Measurements from ENCODE around the gene YAE1. TPM values are rescaled to one million over a fixed set of nuclear protein-coding genes. Genes with fewer than 3 reads are reported as not detected.

The YAE1 gene
- total and polyA plus RNA-seq, 2 of the 8 experiments (the other 6 are each of a cell fraction or from before 2014, with no cell fraction given) = 24.1 to 38.0 TPM

- no peaks in the 10 kb centered on the region for H3K27me3 ChIP-seq (replicated peaks in 1 of 4; ENCODE audit: control insufficient read depth in 3 of 4, extremely low read depth in 1 of 4, insufficient read depth in 3 of 4, low read length in 3 of 4)
- H2BK12ac ChIP-seq (ENCODE audit: low read depth, low read length) = no peak overlapping the region
- no peaks in the 10 kb centered on the region for H3K79me1 ChIP-seq (ENCODE audit: low read depth, low read length)
- no peaks in the 10 kb centered on the region for H3K36me3 ChIP-seq (ENCODE audit: control insufficient read depth in 2 of 4, insufficient read depth in 4 of 4, low read length in 3 of 4)
- ChIA-PET POLR2A (ENCODE audit: partially characterized antibody) (no interaction called here), CTCF (ENCODE audit: partially characterized antibody) (no interaction called here)
- no peak overlapping the region for H2BK120ac ChIP-seq (replicated peaks; ENCODE audit: low read depth, low read length)
- H3K9me3 ChIP-seq (ENCODE audit: insufficient read depth in 2 of 2, low read depth in 1 of 2, low read length in 1 of 2) = no peaks in the 10 kb centered on the region
- H3K18ac ChIP-seq (ENCODE audit: extremely low read depth, low read length) = no peak overlapping the region
- H3K23me2 ChIP-seq (ENCODE audit: low read depth, low read length) = no peaks in the 10 kb centered on the region; the same call in 1 of the 2 replicates
- no peak overlapping the region for H2BK20ac ChIP-seq (ENCODE audit: low read length)
- H2AFZ ChIP-seq (ENCODE audit: low read length) = no peak overlapping the region
- DNase-seq (ENCODE audit: low read depth in 1 of 2, low spot score in 2 of 2) (no peak), FAIRE-seq (no peak)
- H3K27ac ChIP-seq (ENCODE audit: low read depth, low read length) = no peak overlapping the region
- no peak overlapping the region for H4K8ac ChIP-seq (ENCODE audit: extremely low read depth, insufficient read depth, low read length)
- H2BK15ac ChIP-seq (ENCODE audit: low read length) = no peak overlapping the region
- H2AK5ac ChIP-seq (ENCODE audit: low read depth, low read length) = no peak overlapping the region
- no peaks in the 10 kb centered on the region for H4K20me1 ChIP-seq (replicated peaks in 1 of 2; ENCODE audit: control insufficient read depth in 1 of 2, insufficient read depth in 2 of 2, low read length in 2 of 2)
- peaks cover 2 to 5% (median 3%) of the 10 kb centered on the region in 4 experiments; a peak in 5 of 7 replicates for H3K4me1 ChIP-seq (replicated peaks in 1 of 4; ENCODE audit: control insufficient read depth in 3 of 4, insufficient read depth in 4 of 4, low read length in 3 of 4)
- no peak overlapping the region for H4K91ac ChIP-seq (replicated peaks; ENCODE audit: insufficient read length, low read length)
- TF ChIP-seq SIN3A (conservative IDR thresholded peaks at IDR 0.05 in 1 of 2, IDR thresholded peaks at IDR 0.05 in 1 of 2; ENCODE audit: low read depth in 1 of 2, low read length in 2 of 2) (no peak), BRCA1 (IDR thresholded peaks at IDR 0.05; ENCODE audit: low read depth, low read length) (no peak), BCL11A (IDR thresholded peaks at IDR 0.05; ENCODE audit: low read depth in 2 of 2, low read length in 2 of 2) (no peak), SP1 (IDR thresholded peaks at IDR 0.05; ENCODE audit: low read depth, low read length) (no peak), CBX5 (IDR thresholded peaks at IDR 0.05; ENCODE audit: low read depth, low read length) (no peak), RBBP5 (IDR thresholded peaks at IDR 0.05; ENCODE audit: borderline replicate concordance, low read depth, low read length) (no peak), CEBPB (IDR thresholded peaks at IDR 0.05; ENCODE audit: low read depth, low read length) (no peak), JUN (IDR thresholded peaks at IDR 0.05; ENCODE audit: low read depth, low read length) (no peak), ATF2 (IDR thresholded peaks at IDR 0.05; ENCODE audit: low read length) (no peak), NRF1 (IDR thresholded peaks at IDR 0.05; ENCODE audit: low read depth, low read length) (no peak), ASH2L (IDR thresholded peaks at IDR 0.05; ENCODE audit: low read length) (no peak), KDM5A (IDR thresholded peaks at IDR 0.05; ENCODE audit: low read length) (no peak), TEAD4 (IDR thresholded peaks at IDR 0.05; ENCODE audit: low read depth, low read length) (no peak), POU5F1 (IDR thresholded peaks at IDR 0.05; ENCODE audit: low read depth, low read length) (no peak)
- no peak overlapping the region for H2BK5ac ChIP-seq (ENCODE audit: low read depth, low read length)
- H3K56ac ChIP-seq (replicated peaks; ENCODE audit: insufficient read length, low read depth, low read length) = no peak overlapping the region
- H4K5ac ChIP-seq (ENCODE audit: insufficient read length, low read depth, low read length) = no peak overlapping the region
- no peaks in the 10 kb centered on the region for H3K79me2 ChIP-seq (ENCODE audit: control insufficient read depth in 1 of 2, insufficient read depth in 2 of 2, low read length in 2 of 2)
- no peak overlapping the region for H3K4ac ChIP-seq (replicated peaks; ENCODE audit: insufficient read length, low read depth, low read length)
- no peak overlapping the region for H3K14ac ChIP-seq (ENCODE audit: insufficient read length)
- H3K23ac ChIP-seq (ENCODE audit: insufficient read length) = no peak overlapping the region
- no peak overlapping the region for H3K9ac ChIP-seq (replicated peaks in 1 of 4; ENCODE audit: extremely low read depth in 1 of 4, low read depth in 3 of 4, low read length in 3 of 4)
- no peak overlapping the region for H3K4me3 ChIP-seq (ENCODE audit: extremely low read depth in 1 of 4, insufficient read depth in 2 of 4, low read depth in 3 of 4, low read length in 4 of 4)
- no peak overlapping the region for H3K4me2 ChIP-seq (ENCODE audit: insufficient read depth in 1 of 2, low read depth in 2 of 2, low read length in 2 of 2)
Observed at GRCh38 chr7:39526666-39527065, 39.5 kb upstream of the YAE1 start.
